ENCODE results near the gene MAGEE1. TPM values are rescaled to one million over a fixed set of nuclear protein-coding genes. Genes with fewer than 3 reads are reported as not detected.

The MAGEE1 gene
- total RNA-seq, 1 donor from 2014 or later = 10.9 TPM

DNA sequence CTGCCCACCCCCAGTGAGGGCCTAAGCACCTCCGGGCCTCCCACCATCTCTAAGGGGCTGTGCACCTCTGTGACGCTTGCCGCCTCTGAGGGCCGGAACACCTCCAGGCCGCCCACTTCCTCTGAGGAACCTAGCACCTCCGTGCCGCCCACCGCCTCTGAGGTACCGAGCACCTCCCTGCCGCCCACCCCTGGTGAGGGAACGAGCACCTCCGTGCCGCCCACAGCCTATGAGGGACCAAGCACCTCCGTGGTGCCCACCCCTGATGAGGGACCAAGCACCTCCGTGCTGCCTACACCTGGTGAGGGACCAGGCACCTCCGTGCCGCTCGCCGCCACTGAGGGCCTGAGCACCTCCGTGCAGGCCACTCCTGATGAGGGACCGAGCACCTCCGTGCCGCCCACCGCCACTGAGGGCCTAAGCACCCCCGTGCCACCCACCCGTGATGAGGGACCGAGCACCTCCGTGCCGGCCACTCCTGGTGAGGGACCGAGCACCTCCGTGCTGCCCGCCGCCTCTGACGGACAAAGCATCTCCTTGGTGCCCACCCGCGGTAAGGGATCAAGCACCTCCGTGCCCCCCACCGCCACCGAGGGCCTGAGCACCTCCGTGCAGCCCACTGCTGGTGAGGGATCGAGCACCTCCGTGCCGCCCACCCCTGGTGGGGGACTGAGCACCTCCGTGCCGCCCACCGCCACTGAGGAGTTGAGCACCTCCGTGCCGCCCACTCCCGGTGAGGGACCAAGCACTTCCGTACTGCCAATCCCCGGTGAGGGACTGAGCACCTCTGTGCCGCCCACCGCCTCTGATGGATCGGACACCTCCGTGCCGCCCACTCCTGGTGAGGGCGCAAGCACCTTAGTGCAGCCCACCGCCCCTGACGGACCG, 977 bp downstream of the MAGEE1 start:
- Mint-ChIP-seq H3K27me3 (no peaks in the 10 kb centered on the region), H3K9me3 (ENCODE audit: low read depth) (no peaks in the 10 kb centered on the region), H3K4me1 (ENCODE audit: low read depth) (no peaks in the 10 kb centered on the region), H3K4me3 (ENCODE audit: low read depth) (peak overlapping the region; percentile 84), H3K36me3 (ENCODE audit: insufficient read depth) (no peaks in the 10 kb centered on the region), H3K27ac (peak overlapping the region; percentile 92)
- TF ChIP-seq, protein P1, sequence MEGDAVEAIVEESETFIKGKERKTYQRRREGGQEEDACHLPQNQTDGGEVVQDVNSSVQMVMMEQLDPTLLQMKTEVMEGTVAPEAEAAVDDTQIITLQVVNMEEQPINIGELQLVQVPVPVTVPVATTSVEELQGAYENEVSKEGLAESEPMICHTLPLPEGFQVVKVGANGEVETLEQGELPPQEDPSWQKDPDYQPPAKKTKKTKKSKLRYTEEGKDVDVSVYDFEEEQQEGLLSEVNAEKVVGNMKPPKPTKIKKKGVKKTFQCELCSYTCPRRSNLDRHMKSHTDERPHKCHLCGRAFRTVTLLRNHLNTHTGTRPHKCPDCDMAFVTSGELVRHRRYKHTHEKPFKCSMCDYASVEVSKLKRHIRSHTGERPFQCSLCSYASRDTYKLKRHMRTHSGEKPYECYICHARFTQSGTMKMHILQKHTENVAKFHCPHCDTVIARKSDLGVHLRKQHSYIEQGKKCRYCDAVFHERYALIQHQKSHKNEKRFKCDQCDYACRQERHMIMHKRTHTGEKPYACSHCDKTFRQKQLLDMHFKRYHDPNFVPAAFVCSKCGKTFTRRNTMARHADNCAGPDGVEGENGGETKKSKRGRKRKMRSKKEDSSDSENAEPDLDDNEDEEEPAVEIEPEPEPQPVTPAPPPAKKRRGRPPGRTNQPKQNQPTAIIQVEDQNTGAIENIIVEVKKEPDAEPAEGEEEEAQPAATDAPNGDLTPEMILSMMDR (IDR thresholded peaks at IDR 0.05; ENCODE audit: unreplicated experiment) = no peak
- peak; percentile 10 for DNase-seq (ENCODE audit: low spot score, unreplicated experiment)

DNA sequence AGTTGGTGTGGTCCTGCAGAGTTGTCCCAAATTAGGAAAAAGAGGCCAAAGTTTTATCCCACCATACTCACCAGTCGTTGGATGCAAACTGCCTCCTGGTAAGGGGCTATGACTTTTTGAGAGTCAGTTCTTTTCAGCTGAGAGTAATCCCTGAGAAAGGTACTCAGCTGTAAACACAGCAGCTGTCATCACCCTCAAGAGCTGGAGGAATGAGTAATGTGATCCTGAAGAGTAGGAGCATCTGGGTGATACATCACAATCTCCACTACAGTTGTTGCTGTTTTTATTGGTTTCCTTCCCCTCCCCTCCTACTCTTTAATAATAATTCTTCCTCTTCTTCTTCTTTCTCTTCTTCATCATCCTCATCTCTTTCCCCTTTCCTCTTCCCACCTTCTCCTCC, 5.7 kb downstream of the MAGEE1 start:
- Mint-ChIP-seq H3K4me1 (ENCODE audit: low read depth) (peaks cover 2% of the 10 kb centered on the region), H3K36me3 (ENCODE audit: insufficient read depth) (no peaks in the 10 kb centered on the region), H3K9me3 (ENCODE audit: low read depth) (peaks cover 14% of the 10 kb centered on the region), H3K27me3 (no peaks in the 10 kb centered on the region), H3K4me3 (ENCODE audit: low read depth) (no peak overlapping the region), H3K27ac (no peak overlapping the region)
- DNase-seq (ENCODE audit: low spot score, unreplicated experiment) = no peak
- TF ChIP-seq, protein P1 (IDR thresholded peaks at IDR 0.05; ENCODE audit: unreplicated experiment) = no peak

DNA sequence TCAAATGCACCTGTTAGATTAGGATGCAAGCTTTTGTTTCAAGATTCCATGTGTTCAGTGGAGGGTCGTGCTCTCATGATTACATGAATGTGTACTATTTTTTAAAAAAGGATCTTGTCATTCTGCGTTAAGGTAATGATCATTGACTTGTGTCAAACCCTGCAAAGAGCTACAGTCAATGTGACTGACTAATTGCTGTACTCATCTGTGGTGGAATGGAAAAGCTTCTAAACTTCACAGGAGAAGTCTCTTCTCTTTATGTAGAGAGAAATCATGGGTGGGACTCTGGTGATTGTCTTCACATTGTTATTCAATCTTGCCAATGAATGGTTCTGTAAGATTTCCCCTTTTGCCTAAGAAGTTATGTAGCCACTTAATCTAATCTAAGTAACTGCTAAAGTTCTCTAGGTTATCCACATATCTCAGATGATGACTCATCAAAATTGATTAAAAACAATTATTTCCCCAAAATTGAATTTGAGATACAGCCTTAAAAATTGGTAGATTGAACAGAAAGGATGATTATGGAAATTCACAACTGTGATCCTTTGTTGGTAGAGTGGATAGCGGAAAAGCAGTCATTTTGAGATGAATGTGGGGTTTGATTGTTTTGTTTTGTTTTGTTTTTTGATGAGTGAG, 6.7 kb downstream of the MAGEE1 start:
- no peak for DNase-seq (ENCODE audit: low spot score, unreplicated experiment)
- peaks cover 14% of the 10 kb centered on the region for H3K9me3 Mint-ChIP-seq (ENCODE audit: low read depth)
- TF ChIP-seq, protein P1 (IDR thresholded peaks at IDR 0.05; ENCODE audit: unreplicated experiment) = no peak
- no peaks in the 10 kb centered on the region for H3K36me3 Mint-ChIP-seq (ENCODE audit: insufficient read depth)
- no peak overlapping the region for H3K27ac Mint-ChIP-seq
- no peaks in the 10 kb centered on the region for H3K27me3 Mint-ChIP-seq
- H3K4me1 Mint-ChIP-seq (ENCODE audit: low read depth) = peaks cover 2% of the 10 kb centered on the region
- H3K4me3 Mint-ChIP-seq (ENCODE audit: low read depth) = no peak overlapping the region

DNA sequence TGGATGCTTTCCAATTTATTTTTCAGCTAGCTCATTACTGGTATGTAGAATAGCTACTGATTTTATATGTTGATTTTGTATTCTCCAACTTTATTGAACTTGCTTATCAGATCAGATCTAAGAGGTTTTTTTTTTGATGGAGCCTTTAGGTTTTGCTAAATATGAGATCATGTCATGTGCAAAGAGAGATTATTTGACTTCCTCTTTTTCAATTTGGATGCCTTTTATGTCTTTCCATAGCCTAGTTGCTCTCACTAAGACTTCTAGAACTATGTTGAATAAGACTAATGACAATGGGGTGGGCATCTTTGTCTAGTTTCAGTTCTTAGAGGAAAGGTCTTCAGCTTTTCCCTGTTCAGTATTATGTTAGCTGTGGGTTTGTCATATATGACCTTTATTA, 11.7 kb downstream of the MAGEE1 start:
- peaks cover 27% of the 10 kb centered on the region for H3K9me3 Mint-ChIP-seq (ENCODE audit: low read depth)
- no peak overlapping the region for H3K4me3 Mint-ChIP-seq (ENCODE audit: low read depth)

More for the DNA sequence above, 11.7 kb downstream of the MAGEE1 start:
- TF ChIP-seq, protein P1 (IDR thresholded peaks at IDR 0.05; ENCODE audit: unreplicated experiment) = no peak
- Mint-ChIP-seq H3K27me3 (no peaks in the 10 kb centered on the region), H3K36me3 (ENCODE audit: insufficient read depth) (no peaks in the 10 kb centered on the region), H3K27ac (no peak overlapping the region), H3K4me1 (ENCODE audit: low read depth) (peaks cover 2% of the 10 kb centered on the region)
- no peak for DNase-seq (ENCODE audit: low spot score, unreplicated experiment)
